Ecto neural progenitor cell (in vitro differentiated cells): ENCODE measurements around the gene TMEM176B.

Experiments
- DNase-seq: peaks from one replicate; pipeline ENCODE4 v3.0.0-alpha.2; 2018; ENCODE audit warnings: low spot score

TMEM176B gene

DNA sequence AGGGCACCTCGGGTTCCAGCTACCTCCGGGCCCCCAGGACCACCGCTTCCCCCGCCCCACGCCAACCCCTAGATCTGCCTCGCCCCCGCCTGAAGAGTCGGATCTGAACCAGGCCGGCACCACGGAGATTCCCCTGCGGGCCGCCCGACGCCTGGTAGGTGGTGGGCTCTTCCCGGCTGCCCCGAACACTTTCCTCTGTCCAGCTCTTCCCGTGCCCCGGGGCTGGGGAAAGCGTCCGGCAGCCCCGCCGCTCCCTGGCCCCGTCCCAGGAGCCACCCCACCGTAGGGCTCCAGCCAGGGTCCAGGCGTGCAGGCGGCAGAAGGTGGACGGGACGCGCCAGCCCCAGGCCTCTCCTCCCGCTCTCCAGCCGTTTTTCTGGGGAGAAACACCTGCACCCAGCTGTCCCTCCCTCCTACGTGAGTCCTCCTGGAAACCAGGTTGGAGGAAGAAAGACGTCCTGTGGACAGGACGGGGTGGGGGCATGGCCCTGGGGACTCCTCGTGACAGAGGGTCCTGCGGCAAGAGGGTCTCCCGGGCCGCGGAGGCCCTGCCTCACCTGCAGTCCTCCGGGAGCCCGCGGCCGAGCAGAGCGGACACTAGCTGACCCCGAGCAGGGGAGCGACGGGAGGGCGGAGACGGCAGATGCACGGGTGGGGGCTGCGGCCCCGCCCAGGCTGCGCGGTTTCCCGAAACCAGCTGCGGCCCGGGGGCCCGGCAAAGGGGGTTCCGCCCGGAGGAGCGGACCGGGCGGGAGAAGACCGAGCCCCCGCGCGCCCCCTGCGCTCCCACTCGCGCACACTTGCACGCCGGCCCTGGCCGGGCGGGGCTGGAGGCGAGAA is at the start of gene TMEM176B:
TMEM176B (minus strand) TSS at position 624 of the 840 bp plus-strand sequence. CDS start 3,795 bp downstream, outside the sequence.
- no peak for DNase-seq

DNA sequence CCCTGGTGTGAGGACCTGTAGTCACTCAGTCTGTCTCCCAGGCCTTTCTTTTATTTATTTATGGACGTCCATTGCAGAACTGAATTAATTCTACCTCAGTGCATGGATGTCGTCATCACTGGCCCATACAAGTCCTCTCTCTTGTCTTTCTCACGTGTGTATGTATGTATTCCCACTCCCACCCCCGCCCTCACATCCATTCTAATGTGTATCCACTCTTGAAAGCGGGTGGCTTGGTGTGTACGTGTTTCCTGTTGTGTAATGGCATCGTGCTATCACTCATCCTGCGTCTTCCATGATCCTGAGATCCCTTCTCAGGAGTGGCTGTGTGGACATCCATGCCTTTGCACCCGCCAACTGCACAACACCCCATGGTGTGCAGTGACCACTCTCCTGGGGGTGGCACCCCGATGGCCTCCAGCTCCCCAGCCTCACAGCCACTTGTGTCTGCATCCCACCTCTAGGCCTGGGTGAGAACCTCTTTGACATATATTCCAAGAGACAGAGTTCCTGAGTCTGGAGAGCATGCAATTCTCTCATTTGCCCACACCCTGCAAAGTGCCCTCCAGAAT is 49.1 kb upstream of the TMEM176B start:
- DNase-seq: peak; percentile 20

DNA sequence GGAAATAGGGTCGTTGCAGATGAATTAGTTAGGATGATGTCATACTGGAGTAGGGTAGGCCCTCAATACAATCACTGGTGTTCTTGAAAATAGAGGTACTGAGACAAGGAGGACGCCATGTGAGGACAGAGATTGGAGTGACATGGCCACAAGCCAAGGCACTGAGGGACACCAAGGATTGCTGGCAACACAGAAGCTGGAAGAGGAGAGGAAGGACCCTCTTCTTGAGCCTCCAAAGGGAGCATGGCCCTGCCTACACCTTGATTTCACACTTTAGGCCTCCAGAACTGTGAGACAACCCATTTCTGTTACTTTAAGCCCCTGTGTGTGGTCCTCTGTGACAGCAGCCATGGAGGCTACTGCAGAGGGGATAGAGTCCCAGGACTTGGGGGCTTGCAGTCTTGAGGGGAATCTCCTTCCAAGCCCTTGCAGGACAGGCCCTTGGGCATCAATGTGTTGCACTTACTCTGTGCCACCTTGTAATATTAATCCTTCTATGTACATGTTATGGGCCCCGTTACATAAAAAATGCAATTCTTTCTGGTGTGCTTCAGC is 48.5 kb upstream of the TMEM176B start:
- DNase-seq: peak; percentile 18

DNA sequence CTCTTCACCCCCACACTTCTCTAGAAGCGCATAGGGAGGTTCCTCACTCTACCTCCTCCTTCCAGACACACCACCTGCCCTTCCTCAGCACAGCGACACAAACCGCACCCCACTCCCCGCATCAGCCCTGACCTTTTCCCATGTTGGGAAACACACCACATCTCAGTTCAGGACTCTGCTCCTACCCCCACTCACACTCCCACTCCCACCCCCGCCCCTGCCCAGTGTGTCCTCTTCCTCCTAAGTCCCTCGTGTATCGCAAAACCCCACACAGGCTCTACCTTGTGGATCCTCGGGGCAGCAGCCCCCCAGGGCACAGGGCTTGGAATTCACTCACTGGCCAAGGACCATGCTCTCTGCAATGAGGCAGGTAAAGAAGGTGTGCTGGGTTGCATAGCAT is 47.9 kb upstream of the TMEM176B start:
- DNase-seq: peak; percentile 21

DNA sequence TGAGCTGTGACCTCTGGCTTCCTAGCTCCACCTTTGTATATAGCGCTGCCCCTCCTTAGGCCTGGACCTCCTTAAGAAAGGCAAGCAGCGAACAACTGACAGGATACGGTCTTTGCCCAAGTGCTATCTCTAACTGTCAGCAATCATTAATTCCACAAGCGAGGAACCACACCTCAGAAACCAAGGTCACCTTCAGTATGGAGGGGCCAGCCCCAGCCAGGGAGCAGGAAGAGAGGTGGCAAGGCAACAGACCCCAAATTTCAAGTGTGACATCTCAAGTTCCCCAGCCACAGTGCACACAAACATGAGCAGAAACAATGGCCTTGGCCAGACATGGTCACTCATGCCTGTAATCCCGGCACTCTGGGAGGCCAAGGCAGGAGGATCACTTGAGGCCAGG is 47.4 kb upstream of the TMEM176B start:
- no peak for DNase-seq

DNA sequence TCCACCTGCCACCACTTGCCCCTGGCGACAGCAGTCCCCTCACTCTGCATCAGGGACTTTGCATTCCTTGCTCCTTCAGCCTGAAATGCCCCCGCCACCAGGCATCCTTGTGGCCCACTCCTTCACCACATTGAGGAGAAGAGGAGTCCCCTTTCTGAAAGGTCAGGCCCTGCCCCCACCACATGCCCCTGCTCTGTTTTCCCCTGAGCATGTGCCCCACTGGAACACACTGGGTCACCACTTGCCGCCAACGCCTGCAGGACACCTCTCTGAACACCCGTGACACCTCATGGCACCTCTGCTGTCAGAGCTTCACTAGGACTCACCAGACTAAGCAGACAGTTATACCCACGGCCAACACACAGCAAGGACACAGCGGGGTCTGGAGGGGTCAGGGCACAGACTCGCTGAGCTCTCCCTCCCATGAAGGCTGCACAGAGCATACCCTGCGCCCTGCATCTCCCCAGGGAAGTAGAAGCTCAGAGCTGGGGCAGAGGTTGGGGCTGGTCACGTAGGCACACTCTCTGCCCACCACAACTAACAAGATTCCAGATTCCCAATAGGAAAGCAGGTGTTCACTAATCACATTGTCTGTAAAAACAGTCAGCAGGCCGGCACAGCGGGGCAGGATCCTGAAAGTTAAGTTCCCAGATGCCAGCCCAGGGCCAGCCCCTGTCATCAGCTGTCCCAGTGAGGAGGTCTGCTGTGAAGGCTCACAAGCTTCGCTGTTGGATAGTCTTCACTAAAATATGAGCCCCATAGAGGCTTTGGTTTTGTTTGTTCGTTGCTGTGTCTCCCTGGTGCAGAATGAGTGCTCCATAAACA is 46.3 kb upstream of the TMEM176B start:
- no peak for DNase-seq

DNA sequence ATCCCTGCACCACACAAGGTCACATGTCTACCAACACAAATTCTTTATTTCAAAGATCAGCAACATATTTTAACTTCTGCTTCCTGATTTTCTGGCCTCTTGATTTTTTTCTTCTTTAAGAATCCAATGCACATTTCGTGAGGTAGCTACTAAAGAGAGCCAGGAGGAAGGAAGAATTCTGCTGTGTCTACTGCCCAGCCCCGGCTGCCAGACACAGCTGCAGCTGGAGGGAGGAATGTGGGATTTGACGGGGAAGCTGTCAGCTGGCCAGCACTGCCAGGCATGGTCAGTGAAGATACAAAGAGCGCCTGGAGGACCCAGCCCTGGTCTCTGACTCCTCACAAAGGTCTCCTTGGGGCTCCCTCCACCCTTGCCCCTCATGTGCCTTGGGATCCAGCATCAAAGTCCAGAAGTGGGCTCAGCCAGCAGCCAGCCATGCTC is 45.3 kb upstream of the TMEM176B start:
- peak; percentile 40 for DNase-seq

DNA sequence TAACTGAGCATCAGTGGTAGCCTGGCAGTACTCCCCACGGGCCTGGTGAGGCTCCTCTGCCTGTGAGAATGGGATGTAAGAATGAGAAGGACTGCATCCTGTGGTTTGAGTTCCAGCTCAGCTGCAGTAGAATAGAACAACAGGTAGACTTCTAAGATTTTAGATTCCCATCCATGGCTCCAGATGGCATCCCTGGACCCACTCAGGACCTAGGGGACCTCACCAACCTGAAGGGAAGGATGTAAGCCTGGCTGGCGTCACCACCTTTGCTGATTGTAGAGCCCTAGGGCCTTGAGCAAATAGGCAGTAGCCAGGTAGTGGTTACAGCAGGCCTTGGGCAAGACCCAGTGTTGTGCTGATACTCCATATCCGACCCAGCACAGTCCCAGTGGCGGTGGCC is 42.6 kb upstream of the TMEM176B start:
- DNase-seq: peak; percentile 17

DNA sequence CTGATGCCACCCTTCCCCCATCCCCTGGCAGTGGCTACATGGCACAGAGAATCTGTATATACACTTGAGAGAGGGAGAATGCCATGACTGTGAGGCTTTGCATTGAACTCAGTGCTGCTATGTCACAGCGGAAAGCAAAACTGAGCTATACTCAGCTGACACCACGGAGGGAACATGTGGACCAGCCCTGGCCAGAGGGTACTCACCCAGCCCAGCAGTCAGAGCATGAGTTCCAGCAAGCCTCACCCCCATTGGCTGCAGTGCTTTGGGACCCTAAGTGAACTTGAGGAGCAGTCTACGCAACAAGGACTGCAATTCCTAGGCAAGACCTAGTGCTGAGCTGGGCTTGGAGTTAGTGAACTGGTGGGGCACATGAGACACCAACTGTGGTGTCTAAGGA is 41.9 kb upstream of the TMEM176B start:
- DNase-seq: peak; percentile 16

DNA sequence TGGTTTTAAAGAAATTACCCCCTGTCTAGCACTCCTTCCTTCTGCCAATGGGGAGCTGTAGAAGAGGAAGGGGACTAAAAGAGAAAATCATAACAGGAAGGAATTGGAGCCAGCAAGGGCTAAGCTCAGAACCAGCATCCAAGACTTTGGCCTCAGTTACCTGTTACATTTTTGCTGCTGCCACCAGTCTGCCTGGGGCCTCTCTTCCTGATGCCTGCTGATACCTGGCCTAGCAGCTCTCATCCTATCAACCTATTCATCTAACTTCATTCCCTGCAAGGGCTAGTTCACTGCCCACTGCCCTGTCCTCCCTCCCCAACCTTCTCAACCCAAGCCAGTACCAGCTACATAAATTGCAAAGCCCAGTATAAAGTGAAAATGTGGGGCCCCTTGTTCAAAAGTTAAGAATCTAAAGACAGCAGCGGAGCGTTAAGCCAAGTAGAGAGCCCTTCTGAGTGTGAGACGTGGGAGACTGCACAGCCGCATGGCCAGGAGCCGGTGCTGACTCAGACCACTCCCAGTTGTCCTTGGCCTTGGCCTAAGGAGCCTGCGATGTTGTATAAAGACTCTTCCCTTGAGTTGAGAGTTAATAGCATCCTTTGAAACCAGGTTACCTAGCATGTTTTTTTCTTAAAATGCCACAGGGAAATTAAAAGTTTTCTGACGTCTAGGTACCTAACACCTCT is 38.9 kb upstream of the TMEM176B start:
- DNase-seq: peak; percentile 18

DNA sequence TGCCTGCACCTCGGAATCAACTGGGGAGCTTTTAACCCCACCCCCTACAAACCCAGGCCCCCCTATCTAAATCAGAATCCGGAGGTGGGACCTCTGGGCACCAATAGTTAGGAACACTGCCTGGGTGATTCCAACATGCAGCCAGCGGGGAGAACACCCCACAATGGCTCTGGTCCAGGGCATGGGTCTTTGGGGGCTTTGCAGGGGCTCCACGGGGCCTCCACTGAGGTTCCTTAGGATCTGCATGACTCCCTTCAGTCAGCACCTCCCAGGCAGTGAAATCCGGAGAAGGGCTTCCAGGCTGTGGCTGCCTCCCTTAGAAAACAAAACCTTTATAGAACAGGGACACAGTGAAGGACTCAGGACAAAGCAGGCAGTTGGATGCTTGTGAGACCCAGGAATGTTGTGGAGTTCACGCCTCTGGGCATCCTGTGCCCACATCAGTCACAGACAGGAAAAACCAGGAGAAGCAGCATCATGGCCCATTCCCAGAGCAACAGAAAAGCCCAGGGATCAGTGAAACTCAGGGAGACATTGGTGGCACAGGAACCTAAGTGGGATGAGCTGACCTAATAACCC is 35.6 kb upstream of the TMEM176B start:
- DNase-seq: peak; percentile 25

DNA sequence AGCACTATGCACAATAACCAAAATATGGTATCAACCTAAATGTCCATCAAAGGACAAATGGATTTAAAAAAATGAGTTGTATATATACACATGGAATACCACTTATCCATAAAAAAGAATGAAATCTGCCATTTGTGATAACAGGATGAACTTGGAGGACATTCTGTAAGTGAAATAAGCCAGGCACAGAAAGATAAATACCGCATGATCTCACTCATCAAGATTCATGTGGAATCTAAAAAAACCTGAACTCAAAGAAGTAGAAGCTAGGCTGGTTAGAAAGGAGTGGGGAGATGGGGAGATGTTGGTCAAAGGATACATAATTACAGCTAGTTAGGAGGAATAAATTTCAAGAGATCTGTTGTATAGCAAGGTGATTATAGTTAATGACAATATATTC is 34.9 kb upstream of the TMEM176B start:
- DNase-seq: no peak

DNA sequence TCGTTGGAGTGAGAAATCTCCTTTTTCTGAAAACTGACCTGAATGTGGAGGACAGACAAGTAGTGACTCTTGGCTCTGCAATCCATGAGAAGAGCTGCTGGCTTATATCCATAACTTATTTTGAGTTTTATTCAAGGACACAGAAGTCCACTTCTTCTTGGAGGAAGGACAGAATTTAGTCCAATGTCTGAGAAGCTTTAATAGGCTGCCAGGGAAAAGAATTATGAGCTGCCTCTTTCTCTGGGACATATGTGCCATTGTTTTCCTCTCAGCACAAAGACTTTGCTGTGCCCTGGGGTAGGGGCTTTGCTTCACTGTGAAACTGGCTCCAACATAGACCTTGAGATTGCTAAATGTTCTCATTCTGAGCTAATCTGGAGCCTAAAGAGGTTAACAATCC is 31.7 kb upstream of the TMEM176B start:
- no peak for DNase-seq

DNA sequence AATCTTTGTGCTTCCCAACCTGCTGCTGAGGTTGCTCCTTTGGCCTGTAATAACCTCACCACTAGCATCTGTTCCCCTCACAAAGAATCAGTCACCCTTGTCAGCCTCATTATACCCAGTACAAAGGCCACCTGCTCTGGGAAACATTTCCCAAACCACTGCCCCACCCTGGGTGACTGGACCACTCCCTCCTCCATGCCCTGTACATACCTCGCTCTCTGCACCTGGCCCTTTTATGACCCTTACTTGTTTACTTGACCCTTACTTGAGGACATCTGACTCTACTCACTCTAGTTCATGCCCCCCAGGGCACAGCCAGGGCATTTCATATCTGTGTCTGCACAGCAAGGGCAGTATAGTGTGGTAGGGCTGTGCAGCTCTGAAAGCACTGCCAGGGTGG is 30.8 kb upstream of the TMEM176B start:
- no peak for DNase-seq

DNA sequence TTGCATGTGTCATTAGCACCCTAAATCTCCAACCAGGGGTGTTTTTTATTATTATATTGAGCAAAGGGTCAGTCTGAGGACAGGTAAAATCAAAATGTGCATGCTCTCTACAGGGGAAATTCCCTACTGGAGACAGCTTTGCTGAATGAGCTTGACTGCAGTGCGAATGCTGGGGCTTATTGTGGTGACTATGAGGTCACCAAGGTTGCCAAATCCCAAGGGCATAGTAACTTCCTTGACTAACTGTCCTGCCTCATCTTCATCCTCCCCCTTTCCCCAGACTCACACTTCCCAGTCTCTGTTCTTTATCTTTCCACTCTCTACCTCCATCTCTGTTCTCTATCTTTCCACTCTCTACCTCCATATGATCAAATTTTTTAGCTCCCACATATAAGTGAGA is 29.3 kb upstream of the TMEM176B start:
- no peak for DNase-seq

DNA sequence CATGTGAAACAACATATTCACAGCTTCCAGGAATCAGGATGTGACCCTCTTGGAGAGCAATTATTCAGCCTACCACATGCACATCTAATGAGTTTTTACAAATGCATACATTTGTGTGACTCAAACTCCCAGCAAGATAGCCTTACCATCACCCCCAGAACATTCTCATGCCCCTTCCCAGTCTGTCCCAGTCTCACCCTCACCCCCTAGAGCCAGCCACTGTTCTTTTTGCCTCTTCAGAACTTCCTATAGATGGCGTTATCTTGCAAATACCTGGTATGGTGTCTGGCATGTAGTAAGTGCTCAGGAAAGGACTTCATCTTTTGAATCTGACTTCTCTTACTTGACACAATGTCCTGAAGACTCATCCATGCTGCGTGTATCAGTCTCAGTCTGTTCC is 28.2 kb upstream of the TMEM176B start:
- no peak for DNase-seq

DNA sequence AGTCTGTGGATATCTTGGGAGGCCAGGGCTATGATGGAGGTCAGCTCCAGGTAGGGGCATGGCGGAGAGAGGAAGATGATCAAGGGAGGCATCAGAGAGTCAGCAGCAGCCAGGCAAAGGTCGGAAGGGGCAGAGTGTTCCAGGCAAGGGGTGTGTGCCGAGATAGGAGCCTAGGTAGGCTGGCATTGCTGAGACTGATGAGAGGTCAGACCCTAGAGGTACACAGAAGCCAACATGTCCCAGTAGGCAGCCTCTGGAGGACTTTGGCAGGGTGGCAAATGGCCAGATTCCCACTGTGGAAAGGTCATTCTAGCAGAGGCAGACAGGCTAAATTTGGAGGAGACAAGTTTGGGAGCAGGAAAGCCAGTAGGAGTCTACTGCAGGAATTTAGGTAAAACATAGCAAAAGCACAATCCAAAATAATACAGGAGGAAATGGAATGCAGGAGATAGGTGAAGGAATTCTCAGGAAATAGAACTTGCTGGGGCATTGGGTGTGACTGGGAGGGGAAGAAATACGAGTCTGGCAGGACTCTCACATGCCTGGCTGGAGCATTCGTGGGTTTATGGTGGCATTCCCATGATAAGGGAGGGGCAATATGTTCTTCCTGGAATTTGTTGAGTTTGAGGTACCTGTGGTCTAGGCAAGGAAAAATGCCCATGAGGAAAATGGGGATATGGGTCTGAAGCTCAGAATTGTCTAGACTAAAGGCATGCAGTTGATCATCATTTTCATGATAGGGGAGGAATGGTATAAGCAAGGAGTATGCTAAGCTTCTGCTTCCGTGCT is 26.1 kb upstream of the TMEM176B start:
- DNase-seq: no peak

DNA sequence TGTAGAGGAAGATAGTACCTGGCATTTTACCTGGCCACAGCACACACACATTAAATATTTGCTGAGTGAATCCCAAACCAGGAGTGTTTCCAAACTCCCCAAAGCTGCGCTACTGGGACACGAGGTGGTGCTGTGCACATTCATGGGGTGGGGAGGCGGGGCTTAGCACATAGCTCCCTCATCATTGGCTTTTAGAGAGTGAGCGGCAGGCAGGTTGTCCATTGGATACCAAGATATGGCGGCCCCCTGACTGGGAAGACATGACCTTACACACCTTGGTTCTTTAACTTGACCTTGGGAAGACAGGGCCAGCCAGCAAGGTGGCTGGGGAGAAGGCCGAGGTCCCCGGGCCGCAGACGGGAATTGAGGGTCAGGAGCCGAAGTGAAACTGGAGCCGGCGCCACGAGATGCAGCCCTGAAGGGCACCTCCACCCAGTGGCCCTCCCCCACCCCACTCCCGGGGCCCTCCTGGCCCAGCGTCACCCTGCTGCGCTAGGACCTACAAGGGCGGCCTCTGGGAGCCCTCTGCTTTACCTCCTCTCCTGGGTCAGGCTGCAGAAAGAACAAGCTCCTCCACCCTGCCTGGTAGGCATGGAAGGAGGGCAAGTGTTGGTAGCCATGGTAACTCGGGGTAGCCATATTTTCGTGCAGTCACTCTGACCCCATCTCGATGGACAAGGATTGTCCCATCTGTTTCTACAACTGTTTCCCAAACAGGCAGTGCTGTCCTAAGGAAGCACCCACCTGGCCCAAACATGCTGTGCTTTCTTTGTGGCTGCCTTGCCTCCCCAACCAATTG is 24.4 kb upstream of the TMEM176B start:
- peak; percentile 25 for DNase-seq

DNA sequence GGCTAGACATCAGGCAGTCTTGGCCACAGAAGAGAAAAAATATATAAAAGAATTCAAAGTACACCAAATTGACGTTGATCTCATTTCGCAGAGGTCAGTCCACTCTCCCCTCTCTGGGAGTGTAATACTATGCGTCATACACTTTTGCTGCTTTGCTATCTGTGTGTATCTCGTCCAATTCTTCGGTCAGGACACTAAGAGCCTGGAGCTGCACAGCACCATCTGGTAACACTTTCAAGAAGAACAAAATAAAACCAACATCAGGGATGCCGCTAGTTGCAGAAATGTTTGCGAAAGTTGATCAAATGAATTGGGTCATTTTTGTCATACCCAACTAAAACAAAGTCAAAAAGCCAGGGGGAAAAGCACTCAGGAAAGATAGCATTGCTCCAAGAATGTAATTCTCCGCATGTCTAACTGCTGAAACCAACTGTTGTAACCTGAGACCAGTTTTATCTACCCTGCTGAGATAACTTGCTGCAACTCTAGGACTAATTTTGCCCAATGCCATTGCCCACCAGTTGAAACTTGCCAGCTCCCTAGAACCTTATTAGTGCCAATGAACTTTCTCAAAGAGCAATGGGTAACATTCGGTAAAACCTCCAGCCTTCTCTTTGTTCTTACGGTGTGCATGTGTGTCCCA is 23.4 kb upstream of the TMEM176B start:
- DNase-seq: no peak
